ENCODE results near the gene PLCH1.

GRCh38 chr3:155609586-155609985 lies 135.3 kb downstream of the PLCH1 start:
- TF ChIP-seq, protein P1, sequence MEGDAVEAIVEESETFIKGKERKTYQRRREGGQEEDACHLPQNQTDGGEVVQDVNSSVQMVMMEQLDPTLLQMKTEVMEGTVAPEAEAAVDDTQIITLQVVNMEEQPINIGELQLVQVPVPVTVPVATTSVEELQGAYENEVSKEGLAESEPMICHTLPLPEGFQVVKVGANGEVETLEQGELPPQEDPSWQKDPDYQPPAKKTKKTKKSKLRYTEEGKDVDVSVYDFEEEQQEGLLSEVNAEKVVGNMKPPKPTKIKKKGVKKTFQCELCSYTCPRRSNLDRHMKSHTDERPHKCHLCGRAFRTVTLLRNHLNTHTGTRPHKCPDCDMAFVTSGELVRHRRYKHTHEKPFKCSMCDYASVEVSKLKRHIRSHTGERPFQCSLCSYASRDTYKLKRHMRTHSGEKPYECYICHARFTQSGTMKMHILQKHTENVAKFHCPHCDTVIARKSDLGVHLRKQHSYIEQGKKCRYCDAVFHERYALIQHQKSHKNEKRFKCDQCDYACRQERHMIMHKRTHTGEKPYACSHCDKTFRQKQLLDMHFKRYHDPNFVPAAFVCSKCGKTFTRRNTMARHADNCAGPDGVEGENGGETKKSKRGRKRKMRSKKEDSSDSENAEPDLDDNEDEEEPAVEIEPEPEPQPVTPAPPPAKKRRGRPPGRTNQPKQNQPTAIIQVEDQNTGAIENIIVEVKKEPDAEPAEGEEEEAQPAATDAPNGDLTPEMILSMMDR (conservative IDR thresholded peaks at IDR 0.05; ENCODE audit: low read length) = no peak
- TF ChIP-seq EZH2phosphoT487 (IDR thresholded peaks at IDR 0.05; ENCODE audit: borderline replicate concordance, low read depth, low read length) = no peak

Measured in OCI-LY7 (cell line).